ENCODE data around the gene APOC3.

Gene APOC3

DNA sequence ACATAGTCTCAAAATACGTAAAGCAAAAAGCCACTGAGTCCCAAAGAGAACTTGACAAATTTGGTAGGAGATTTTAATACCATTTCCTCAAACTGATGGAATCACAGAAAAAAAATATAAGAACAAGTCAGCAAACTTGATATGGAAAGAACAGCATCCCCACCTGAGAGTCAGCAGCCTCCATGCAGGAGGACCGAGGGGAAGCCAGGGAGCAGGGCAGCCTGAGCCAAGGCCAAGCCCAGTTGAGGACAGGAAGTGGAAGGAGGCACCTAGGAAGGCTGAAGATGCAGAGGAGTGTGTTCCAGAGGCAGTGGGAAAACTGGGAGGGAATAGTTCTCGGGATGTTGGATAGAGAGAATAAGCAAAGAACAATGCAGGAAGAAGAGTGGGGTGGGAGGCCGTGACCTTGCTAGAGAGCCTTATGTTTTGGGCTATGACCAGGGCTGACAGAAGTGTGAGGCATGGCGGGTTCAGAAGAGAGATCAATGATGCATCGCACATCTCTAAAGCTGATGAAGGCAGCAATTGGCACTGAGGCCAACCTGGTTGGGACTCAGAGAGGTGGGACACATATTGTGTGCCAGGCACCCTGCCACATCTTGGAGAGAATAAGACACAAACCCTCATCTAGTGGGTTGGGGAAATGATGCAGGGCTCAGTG lies 22.0 kb upstream of the APOC3 start:
- FAIRE-seq, result no peak

DNA sequence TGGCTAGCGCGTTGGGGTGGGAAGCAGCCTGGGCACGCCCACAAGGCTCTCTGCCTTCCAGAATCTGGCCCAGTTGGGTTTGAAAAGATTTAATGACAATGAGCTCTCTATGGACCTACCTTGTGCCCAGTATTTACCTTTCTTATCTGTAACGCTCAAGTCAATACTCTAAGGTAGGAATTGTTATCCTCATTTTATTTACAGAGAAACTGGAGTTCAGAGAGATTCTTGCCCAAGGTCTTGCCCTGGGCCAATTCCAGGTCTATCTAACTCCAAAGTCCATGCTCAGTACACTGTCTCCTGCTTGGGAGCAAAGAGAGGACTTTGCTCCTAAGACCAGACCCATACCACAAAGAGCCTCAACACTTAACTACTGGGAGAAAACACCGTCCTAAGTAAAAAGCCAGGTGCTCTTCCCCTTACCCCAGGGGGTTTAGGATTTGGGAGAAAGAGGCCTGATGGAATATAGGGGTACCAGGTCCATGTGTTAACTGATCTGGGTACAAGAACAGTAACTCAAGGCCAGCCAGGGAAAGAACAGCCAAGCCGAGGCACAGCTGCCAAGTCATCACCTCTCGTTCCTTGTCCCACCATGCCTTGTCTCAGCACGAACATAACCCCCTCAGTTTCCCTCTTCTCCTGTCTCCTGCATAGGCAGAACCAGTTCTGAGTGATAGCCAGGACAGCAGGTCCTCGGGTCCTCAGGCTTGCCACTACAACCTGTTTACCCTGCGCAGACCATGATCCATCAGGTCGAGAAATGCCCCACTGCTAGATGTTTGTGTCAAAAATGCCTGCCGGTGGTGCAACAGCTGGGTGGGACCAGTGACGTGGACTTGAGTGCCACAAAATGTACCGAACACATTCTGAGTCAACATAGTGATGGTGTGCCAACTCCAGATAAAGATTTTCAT lies 21.2 kb upstream of the APOC3 start:
- FAIRE-seq, result no peak

DNA sequence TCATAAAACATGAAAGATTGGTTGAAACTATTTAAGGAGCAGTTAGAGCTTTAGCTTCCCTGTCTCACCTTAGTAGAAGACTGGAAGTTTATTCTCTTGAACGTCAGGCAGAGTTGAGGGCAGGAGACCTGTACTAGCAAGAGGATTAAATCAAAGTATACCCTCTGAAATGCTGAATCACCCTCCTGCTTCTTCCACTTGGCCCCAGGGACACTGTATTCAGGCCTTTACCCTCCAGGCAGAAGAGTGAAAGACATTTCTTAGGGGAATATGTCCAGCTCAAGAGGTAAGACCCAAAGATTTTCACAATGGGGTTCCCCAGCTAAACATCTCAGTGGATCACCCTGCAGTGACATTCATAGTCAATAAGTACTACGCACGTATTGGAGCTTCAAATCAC lies 18.5 kb upstream of the APOC3 start:
- FAIRE-seq, result no peak

DNA sequence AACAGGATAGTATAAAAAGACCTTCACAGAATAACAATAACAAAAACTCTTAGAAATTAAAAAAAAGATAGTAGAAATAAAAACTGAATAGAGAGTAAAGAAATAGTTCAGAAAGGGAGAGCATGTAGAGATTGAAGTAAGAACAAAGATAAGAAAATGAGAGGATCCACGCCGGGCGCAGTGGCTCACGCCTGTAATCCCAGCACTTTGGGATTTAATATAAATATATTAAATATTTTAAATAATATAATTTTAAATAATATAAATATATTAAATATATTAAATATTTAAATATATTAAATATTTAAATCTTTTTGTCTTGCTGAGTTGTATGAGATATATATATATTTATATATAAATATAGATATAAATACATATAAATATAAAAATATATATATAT lies 17.6 kb upstream of the APOC3 start:
- FAIRE-seq, result peak; percentile 99

DNA sequence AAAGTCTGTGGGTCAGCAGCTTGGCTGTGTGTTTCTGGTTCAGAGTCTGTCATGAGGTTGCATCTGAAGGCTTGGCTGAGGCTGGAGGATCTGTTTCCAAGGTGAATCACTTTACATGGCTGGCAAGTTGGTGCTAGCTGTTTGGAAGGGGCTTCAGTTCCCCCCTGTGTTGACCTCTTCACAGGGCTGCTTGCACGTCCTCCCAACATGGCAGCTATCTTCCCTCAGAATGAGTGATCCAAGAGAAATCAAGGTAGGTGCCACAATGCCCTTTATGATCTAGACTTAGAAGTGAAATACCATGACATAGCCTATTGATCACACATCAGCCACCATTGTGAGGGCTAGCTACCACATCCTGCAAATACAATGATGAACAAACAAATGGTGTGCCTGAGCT lies 16.5 kb upstream of the APOC3 start:
- FAIRE-seq, result no peak

DNA sequence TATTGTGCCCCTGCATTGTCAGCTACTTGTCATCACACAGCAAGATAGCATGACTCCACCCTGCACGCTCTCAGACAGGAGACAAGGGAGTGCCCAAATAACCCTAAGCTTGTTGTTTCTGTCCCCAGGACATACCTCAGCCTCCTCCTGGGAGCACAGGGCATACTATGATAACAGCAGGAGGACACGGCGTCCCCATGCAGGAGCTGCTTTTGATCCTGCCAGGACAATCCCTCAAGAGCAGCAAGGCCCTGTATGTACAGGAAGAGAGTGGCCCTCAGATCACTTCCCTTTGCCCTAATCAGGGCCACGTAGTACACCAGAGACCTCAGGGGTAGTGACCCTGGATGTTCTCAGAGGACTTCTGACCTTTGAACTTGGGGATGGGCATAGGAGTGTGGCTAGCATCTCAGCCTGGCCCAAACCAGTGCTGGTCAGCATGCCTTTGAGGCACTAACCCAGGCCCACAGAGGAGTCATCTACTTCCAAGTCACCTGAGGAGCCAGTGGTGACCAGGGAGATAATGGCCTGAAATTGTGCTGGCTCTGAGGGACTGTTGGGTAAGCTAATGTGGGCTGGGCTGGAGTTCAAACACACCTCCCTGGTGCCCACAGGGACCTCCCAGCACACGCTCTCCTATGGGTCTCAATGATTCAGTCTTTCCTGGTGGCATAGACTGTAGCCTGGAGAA lies 15.8 kb upstream of the APOC3 start:
- no peak for FAIRE-seq

DNA sequence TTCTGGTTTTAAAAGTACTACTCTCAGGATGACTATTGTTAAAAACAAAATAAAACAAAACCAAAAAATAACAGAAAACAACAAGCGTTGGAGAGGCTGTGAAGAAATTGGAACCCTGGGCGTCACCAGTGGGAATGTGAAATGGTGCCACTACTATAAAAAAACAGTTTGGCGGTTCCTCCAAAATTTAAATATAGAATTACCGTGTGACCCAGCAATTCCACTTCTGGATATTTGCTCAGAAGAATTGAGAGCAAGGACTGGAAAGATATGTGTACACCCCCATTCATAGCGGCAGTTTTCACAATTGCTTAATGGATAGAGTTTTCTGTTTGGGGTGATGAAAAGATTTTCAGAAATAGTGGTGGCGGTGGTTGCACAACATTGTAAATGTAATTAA lies 15.2 kb upstream of the APOC3 start:
- no peak for FAIRE-seq

DNA sequence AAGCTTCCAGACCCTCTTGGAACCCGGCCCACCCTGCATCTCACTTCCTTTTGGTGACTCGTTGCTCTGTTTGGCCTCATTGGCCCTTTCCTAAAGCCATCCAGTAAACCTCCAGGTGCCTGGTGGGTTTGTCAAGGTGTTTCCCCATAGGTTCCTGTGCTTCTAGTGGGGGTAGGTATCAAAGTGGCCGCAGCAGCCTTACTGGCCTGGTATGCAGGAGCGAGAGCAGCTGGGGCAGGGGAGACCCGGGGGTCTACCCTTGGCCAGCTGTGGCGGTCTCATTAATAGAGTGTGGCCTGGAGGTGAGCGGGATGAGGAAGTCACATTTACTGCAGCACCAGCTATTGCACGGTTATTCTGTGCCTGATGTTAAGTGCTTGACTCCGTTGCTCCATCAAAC lies 10.7 kb upstream of the APOC3 start:
- FAIRE-seq, result no peak

DNA sequence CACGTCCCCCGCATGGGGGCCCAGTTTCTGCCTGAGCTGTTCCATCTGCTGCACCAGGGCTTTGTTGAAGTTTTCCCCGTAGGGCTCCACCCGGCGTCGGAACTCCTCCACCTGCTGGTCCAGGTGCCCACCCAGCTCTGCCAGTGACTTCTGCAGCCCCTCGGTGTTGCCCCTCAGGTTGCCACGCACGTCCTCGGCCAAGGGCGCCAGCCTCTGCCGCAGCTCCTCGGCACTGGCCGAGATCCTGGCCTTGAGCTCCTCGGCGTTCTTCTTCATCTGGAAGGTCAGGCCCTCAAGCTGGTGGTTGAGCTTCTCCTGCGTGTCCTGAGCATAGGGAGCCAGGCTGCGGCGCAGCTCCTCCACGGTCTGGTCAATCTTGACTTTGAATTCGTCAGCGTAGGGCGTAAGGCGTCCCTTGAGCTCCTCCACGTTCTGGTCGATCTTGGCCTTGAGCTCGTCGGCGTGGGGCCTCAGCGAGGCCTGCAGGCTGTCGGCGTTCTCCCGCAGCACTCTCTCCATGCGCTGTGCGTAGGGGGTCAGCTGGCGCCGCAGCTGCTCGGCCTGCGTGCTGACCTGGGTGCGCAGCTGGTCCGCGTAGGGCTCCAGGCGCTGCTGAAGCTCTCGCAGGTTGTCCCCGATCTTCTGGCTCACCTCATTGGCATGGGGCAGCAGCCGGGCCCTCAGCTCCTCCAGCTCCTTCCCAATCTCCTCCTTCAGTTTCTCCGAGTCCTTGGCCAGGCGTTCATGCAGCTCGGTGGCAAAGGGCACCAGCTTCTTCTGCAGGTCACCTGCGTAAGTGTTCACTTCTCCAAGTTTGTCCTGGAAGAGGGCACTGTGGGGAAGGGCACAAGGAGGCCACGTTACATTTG lies 8.4 kb upstream of the APOC3 start:
- no peak for FAIRE-seq

DNA sequence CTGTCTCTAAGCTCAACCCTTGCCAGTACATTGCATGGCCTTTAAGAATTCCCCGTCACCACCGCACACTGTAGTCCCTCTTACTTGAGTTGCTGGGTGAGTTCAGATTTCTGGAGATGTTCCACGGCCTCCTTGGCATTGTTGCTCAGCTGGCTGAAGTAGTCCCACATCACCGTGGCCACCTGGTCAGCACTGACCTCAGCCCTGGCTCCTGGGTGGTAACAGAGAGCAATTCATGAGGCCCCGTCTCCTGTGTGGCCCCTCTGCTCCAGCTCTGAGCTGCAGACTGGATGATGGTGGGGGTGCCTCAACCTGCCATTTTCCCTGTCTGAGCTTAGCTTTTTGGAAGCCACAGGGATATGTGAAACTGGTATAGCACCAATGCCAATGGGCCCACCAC lies 7.1 kb upstream of the APOC3 start:
- no peak for FAIRE-seq

DNA sequence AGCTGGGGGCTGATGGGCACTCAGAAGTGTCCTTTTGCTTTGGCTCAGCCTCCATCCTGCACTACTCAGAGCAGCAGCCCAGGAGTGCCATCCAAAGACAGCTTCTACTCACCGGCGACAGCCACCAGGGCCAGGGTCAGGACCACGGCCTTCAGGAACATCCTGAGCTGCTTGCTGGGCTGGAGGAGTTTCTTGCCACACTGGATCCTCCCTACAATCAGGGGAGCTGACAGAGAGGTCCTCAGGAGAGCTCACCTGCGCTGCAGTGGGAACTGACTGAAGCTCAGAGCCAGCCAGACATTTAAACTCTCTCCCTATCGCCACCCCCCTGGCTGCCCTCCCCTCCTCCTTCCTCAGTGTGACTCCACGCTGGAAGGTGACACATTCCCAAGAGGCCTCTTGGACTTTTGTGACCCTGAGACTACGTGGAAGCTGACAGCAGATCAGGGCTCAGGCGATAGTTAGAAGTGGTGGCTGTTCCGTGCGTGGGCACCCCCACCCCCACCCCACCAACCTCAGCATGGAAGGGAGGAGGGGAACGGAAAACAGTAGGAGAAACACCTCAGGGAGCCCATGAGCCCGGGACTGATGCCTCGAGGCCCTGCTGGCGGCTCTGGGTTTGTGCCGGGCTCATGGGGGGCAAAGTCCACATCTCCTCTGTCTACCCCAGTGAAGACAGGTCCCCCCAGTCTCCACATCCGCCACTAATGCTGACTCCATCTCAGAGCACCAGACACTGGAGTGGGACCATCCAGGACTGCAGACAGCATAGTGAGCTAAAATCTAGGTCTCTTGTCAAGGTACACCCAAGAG lies 6.5 kb upstream of the APOC3 start, which contains the start of gene APOA4:
Gene APOA4 (minus strand): TSS at position 274 of the 813 bp plus-strand sequence. CDS start 113 bp downstream, at position 161.
- FAIRE-seq, result no peak

DNA sequence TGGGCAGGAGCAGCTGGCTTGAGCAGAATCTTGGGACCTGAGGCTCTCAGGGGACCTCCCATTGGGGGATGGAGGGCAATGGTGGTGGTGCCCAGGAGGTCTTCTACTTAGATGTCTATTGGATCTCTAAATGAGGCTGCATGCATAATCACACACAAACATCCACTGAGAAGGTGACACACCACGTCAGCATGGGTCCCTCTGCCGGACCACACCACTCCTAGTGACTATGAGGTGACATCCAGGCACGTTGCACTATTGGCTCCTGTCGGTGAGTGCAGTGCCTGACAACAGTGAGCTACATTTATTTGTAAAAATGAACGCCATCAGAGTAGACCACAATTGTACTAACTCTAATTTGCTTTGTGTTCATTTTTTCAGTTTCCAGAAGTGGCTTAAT lies 4.3 kb upstream of the APOC3 start:
- no peak for FAIRE-seq

DNA sequence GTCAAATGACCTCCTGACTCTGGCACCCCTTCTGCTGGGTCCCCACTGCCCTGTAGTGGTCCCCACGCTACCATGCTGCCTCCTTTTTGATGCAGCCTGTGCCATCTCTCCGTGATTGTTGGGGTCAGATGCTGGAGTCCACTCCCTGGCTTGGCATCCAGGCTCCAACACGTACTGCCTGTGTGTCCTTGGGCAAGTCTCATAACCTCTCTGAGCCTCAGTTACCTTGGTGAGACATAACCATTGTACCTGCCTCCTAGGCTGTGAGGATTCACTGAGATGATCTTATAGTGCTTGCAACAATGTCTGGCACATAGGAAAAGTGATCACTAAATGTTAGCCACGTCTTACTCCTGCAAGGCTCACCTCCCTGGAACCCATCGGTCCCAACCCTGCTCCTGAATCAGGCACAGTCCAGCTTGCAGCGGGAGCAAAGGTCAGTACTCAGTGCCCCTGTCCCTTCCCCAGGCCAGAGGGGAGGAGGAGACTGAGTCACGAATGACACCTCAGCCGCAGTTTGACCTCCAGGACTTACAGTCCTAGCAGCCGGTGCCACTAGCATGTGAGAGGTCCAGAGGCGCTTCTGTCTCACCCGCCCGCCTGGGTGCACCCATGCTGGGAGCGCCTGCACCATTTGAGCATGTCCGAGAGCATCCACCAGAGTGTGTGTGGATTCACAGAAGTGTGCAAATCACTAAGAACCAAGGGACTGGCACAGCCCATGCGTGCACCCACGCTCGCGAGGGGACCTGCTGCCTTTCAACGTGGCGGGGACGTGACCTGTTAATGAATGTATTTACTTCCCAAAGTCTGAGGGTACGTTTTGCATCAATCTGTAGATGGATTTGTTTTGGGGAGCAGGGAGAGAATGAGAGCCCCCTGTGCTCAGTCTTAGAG lies 3.6 kb upstream of the APOC3 start:
- FAIRE-seq, result no peak

DNA sequence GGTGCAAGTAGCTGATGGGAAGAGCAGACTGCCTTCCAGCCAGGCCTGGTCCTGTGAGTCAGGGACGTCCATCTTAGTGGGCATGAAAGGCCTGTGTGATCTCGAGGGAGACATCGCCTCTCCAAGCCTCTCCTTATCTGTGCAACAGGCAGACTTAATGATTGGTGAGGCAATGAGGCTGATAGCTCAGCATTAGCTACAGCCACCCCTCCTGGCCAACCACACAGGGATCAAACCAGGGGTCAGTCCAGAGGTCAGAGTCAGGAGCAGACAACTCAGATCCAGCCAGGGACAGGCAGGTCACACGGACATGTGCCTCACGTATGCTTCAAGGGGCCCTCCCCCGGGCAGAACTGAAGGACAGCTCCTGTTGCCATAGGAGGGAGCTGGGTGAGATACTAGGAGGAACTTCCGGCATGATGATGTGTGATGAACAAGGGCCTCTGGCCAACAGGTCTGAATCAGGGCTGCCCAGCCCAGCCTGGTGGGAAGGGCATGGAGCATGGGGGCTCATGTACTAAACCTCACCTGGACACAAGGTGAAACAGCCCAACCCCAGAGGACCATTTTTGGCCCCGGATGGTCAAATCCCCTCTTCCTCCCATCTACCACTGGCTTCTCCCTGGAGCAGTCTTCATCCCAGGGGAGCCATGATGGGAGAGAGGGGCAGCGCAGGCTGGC lies 2.8 kb upstream of the APOC3 start:
- no peak for FAIRE-seq

DNA sequence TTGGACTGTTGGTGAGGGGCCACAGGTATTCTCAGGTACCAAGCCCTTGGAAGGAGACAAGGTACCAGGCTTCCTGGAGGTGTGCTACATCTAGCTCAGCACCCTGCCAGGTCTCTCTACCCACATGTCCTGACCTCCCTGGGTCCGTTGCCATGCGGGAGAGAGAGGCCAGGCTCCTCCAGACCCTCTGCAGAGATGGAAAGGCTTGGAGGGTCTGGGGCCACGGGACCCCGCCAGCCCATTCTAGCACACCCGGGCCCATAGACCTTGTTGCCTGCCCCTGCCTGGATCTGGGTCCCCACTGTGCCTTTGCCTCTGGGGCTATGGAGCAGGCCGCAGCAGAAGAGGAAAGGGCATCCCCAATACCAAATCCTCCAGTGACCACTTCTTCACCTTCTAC lies 2.2 kb upstream of the APOC3 start:
- no peak for FAIRE-seq

DNA sequence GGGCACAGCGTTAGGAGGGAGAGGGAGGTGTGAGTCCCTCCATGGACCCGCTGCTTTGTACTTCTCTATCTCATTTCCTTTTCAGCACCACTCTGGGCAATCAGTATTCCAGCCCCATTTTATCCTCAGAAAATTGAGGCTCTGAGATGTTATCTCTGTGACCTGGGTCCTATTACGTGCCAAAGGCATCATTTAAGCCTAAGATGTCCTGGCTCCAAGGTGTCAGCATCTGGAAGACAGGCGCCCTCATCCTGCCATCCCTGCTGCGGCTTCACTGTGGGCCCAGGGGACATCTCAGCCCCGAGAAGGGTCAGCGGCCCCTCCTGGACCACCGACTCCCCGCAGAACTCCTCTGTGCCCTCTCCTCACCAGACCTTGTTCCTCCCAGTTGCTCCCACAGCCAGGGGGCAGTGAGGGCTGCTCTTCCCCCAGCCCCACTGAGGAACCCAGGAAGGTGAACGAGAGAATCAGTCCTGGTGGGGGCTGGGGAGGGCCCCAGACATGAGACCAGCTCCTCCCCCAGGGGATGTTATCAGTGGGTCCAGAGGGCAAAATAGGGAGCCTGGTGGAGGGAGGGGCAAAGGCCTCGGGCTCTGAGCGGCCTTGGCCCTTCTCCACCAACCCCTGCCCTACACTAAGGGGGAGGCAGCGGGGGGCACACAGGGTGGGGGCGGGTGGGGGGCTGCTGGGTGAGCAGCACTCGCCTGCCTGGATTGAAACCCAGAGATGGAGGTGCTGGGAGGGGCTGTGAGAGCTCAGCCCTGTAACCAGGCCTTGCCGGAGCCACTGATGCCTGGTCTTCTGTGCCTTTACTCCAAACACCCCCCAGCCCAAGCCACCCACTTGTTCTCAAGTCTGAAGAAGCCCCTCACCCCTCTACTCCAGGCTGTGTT lies 829 bp upstream of the APOC3 start:
- FAIRE-seq, result no peak

DNA sequence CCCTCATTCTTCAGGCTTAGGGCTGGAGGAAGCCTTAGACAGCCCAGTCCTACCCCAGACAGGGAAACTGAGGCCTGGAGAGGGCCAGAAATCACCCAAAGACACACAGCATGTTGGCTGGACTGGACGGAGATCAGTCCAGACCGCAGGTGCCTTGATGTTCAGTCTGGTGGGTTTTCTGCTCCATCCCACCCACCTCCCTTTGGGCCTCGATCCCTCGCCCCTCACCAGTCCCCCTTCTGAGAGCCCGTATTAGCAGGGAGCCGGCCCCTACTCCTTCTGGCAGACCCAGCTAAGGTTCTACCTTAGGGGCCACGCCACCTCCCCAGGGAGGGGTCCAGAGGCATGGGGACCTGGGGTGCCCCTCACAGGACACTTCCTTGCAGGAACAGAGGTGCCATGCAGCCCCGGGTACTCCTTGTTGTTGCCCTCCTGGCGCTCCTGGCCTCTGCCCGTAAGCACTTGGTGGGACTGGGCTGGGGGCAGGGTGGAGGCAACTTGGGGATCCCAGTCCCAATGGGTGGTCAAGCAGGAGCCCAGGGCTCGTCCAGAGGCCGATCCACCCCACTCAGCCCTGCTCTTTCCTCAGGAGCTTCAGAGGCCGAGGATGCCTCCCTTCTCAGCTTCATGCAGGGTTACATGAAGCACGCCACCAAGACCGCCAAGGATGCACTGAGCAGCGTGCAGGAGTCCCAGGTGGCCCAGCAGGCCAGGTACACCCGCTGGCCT lies 641 bp downstream of the APOC3 start:
- FAIRE-seq, result no peak

DNA sequence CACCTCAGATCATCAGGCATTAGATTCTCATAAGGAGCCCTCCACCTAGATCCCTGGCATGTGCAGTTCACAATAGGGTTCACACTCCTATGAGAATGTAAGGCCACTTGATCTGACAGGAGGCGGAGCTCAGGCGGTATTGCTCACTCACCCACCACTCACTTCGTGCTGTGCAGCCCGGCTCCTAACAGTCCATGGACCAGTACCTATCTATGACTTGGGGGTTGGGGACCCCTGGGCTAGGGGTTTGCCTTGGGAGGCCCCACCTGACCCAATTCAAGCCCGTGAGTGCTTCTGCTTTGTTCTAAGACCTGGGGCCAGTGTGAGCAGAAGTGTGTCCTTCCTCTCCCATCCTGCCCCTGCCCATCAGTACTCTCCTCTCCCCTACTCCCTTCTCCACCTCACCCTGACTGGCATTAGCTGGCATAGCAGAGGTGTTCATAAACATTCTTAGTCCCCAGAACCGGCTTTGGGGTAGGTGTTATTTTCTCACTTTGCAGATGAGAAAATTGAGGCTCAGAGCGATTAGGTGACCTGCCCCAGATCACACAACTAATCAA lies 2.2 kb downstream of the APOC3 start:
- no peak for FAIRE-seq
